ENCODE results near the gene UGT1A4. TPM values are rescaled to one million over a fixed set of nuclear protein-coding genes. Genes with fewer than 3 reads are reported as not detected.

Gene UGT1A4
- total RNA-seq, 1 experiment from 2014 or later: not detected

GRCh38 chr2:233799716-233800115, 81.2 kb downstream of the UGT1A4 start:
- H3K27me3 Mint-ChIP-seq (ENCODE audit: low read depth): peaks cover 12% of the 10 kb centered on the region

More at GRCh38 chr2:233799716-233800115, 81.2 kb downstream of the UGT1A4 start:
- Histone ChIP-seq H3K9ac (ENCODE audit: extremely low read depth, insufficient read length, low read length) (no peak overlapping the region), H2BK120ac (ENCODE audit: low read depth, low read length, poor library complexity, severe bottlenecking) (no peak overlapping the region), H2AFZ (ENCODE audit: low read length) (no peak overlapping the region), H4K5ac (ENCODE audit: insufficient read length, low read depth, low read length) (no peak overlapping the region), H4K20me1 (ENCODE audit: control insufficient read depth, insufficient read depth, insufficient read length) (no peaks in the 10 kb centered on the region), H3K4me1 (ENCODE audit: insufficient read depth, low read length) (no peaks in the 10 kb centered on the region), H3K18ac (ENCODE audit: insufficient read length, low read depth, low read length) (no peak overlapping the region), H2BK20ac (ENCODE audit: low read depth, low read length, poor library complexity, severe bottlenecking) (no peak overlapping the region), H3K14ac (ENCODE audit: insufficient read depth, low read length) (no peak overlapping the region), H3K56ac (ENCODE audit: insufficient read length, low read depth, low read length) (no peak overlapping the region), H3T11ph (ENCODE audit: low read length) (no peak overlapping the region), H2AK5ac (ENCODE audit: insufficient read length, low read length) (no peak overlapping the region), H2BK12ac (ENCODE audit: insufficient read length, low read depth, low read length) (no peak overlapping the region), H2BK15ac (ENCODE audit: low read depth, low read length) (no peak overlapping the region), H3K79me1 (ENCODE audit: insufficient read depth, low read depth, low read length, poor library complexity, severe bottlenecking) (no peaks in the 10 kb centered on the region), H3K27me3 (ENCODE audit: insufficient read depth, low read length) (no peaks in the 10 kb centered on the region), H4K91ac (ENCODE audit: insufficient read length, low read depth, low read length) (no peak overlapping the region), H3K79me2 (ENCODE audit: insufficient read depth, low read length) (no peaks in the 10 kb centered on the region), H3K23ac (ENCODE audit: insufficient read length, low read depth, low read length) (no peak overlapping the region), H3K9me3 (ENCODE audit: control insufficient read depth, low read depth, low read length) (no peaks in the 10 kb centered on the region), H3K27ac (ENCODE audit: insufficient read length, low read depth, low read length) (no peak overlapping the region), H3K23me2 (ENCODE audit: insufficient read length, low read depth, low read length, poor library complexity, severe bottlenecking) (no peaks in the 10 kb centered on the region), H3K4ac (ENCODE audit: low read depth, low read length) (no peak overlapping the region), H2BK5ac (ENCODE audit: insufficient read length, low read length) (no peak overlapping the region), H4K8ac (replicated peaks; ENCODE audit: insufficient read length, low read depth, low read length) (no peak overlapping the region), H3K4me2 (ENCODE audit: insufficient read depth, insufficient read length, low read length) (no peak overlapping the region)
- Mint-ChIP-seq H3K4me1 (peaks cover 2 to 4% of the 10 kb centered on the region in 2 experiments; a peak in 3 of 4 replicates), H3K9me3 (peaks cover 14 to 18% of the 10 kb centered on the region in 2 experiments), H3K4me3 (no peak overlapping the region), H3K36me3 (ENCODE audit: insufficient read depth in 1 of 3, low read depth in 3 of 3) (peaks cover 0 to 5% (median 4%) of the 10 kb centered on the region in 3 experiments; a peak in 2 of 7 replicates), H3K27ac (no peak overlapping the region)
- DNase-seq: no peak
- TF ChIP-seq CTCF (conservative IDR thresholded peaks at IDR 0.05): no peak
- WGBS (ENCODE audit: extremely low coverage, insufficient read length, low lambda C conversion rate): no CpG with 5 or more reads among the region's 5 CpGs
